Stimulated activated CD4-positive, alpha-beta T cell treated with anti-CD3 and anti-CD28 coated beads, Interleukin-15, amount 100 ng/mL, for 48 hours (primary cell): ENCODE data around the gene PRKD2.

Experiments
- DNase-seq, 2 donors: peaks; one replicate each; pipeline ENCODE4 v3.0.0-alpha.2; 2020; ENCODE audit warnings: low read depth in 2 of 2

The PRKD2 gene

GRCh38 chr19:46704379-46705076 is 12.4 kb downstream of the PRKD2 start:
- peak; percentile 68 to 86 for DNase-seq

- no peak for DNase-seq
Observed at GRCh38 chr19:46700704-46701103, 16.2 kb downstream of the PRKD2 start.

DNA sequence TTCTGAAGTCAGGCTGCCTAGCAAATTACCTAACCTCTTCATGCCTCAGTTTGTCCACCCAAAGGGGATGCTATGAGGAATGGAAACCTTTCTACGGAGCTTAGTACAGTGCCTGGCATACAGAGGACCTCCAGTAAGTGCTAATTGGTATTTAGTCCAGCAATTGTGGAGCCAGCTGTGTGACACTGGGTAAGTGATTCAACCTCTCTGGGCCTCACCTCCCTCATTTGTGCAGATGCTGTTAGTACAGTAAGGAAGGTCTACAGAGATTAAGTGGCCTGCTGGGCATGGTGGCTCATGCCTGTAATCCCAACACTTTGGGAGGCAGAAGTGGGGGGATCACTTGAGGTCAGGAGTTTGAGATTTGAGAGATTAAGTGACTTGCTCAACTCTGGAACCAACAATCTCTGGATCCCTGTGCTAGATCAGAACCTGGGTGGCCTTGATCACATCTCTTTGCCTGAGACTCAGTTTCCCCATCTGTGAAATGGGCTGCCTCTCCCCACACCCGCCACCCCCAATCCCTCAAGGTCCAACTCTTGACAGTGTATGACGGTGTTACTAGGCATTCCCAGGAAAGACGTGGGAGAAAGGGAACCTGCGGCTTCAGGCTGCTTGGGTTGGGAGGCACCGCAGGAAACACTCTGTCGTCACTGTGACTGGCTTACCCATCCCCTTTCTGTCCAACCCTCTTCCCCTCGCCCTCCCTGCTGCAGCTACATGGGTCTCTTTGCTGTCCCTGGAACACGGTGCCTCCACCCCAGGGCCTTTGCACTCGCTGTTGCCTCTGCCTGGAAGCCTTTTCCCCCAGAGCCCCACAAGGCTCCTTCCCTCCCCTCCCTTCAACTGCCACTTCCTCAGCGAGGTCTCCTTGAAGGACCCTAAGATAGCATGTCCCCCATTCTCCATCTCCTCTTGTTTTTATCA is 18.3 kb downstream of the PRKD2 start:
- DNase-seq: no peak

GRCh38 chr19:46697204-46697960 is 19.5 kb downstream of the PRKD2 start:
- DNase-seq: no peak

GRCh38 chr19:46696866-46697203 is 20.1 kb downstream of the PRKD2 start:
- DNase-seq: no peak

GRCh38 chr19:46696052-46696451 is 20.9 kb downstream of the PRKD2 start:
- no peak for DNase-seq

DNA sequence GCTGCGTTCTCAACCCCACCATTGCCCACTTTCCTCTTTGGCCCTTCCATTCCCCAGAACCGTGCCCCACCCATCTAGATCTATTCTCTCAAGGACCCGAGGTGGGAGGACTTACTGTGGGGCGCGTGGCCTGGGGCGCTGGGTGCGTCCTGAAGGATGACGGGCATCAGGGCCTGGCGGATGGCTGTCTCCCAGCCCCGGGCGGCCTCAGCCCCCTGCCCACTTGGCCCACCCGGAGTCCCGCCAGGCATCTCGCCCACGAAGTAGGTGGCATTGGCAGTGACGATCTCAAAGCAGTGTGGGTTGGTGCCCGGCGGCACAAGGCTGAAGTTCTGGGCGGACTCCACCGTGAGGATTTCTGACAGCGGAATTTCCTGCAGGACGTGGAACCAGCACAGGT is 23.2 kb downstream of the PRKD2 start:
- no peak for DNase-seq

- no peak for DNase-seq
Observed at GRCh38 chr19:46692918-46693722, 23.8 kb downstream of the PRKD2 start.

DNA sequence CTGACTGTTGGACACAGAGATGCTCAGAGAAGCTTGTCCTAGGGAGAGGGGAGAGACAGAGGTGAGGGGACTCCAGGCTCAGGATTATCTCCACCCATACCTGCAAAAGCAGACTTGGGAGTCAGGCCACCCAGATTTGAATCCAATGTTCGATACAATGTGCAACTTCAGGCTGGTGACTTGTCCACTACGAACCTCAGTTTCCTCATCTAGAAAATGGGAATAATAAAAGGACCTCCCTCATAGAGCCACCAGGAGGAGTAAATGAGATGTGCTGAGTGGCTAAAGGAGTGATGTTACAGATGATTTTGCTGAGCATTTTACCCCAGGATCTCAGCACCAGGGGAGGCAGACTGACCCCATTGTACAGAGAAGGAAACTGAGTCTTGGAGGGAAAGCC is 25.0 kb downstream of the PRKD2 start:
- no peak for DNase-seq

GRCh38 chr19:46691104-46691503 is 25.8 kb downstream of the PRKD2 start:
- no peak for DNase-seq

DNA sequence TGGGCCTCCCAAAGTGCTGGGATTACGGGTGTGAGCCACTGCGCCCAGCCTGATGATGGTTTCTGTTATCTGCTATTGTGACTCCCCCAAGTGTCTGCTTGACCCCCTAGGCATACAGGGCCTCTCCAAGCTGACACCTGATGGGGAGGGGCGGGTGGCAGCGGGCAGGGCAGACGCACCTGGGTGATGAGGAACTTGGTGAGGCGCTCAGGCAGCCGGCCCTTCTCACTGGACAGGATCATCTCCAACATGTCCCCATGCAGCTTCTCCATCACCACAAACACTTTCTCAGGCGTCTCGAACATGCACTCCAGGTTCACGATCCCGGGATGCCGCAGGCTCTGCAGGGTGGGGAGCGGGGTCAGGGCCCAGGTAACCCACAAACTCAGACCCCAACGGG is 27.6 kb downstream of the PRKD2 start:
- no peak for DNase-seq

DNA sequence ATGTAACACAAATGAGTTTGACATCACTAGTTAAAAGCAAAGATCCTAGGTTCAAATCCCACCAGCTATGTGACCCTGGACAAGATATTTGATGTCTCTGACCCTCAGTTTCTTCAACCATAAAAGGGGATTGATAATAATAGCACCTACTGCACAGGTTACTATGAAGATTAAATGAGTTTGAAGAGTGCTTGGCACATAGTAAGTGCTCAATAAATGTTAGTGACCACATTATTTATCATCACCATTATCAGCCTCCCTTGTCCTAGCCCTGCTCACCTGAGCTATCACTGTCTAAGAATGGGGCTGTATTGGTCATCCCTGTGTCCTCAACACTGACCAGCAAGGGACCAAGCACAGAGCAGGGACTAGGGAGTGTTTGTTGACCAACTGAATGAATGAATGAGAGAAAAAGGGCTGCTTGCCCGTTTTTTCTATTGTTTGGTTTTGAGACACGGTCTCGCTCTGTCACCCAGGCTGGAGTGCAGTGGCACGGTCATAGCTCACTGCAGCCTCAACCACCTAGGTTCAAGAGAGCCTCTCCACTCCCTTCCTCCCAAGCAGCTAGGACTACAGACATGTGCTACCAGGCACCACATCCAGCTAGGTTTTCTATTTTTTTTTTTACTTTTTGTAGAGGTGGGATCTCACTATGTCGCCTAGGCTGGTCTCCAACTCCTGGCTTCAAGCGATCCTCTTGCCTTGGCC is 29.3 kb downstream of the PRKD2 start:
- no peak for DNase-seq

GRCh38 chr19:46685189-46685588 is 31.7 kb downstream of the PRKD2 start:
- no peak for DNase-seq

GRCh38 chr19:46678110-46678732 is 38.7 kb downstream of the PRKD2 start:
- peak; percentile 53 to 62 for DNase-seq

- DNase-seq: no peak
Observed at GRCh38 chr19:46674416-46675178, 42.3 kb downstream of the PRKD2 start.

- no peak for DNase-seq
Observed at GRCh38 chr19:46670813-46671212, 46.1 kb downstream of the PRKD2 start.

GRCh38 chr19:46668662-46669061 is 48.3 kb downstream of the PRKD2 start:
- DNase-seq: no peak

DNA sequence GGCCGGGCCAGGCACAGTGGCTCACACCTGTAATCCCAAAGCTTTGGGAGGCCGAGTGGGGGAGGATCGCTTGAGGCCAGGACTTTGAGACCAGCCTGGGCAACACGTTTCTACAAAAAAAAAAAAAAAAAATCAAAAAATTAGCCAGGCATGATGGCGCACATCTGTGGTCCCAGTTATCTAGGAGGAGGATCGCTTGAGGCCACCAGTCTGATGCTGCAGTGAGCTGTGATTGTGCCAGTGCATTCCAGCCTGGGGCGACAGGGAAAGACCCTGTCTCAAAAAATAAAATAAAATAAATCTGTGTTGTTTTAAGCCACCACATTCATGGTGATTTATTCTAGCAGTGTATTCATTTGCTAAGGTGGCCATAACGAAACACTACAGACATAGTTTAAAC is 51.8 kb downstream of the PRKD2 start:
- DNase-seq: no peak

- DNase-seq: peak; percentile 69 to 73
Observed at GRCh38 chr19:46661735-46662592, 55.0 kb downstream of the PRKD2 start.
